Ishikawa (cell line): Measurements from ENCODE around the gene TGM3.

Experiments used
- CEBPB ChIP-seq: IDR thresholded peaks from 2 replicates; pipeline ENCODE4 v1.6.1; 2012
- CREB1 ChIP-seq: IDR thresholded peaks from 2 replicates; pipeline ENCODE4 v1.6.1; 2012; ENCODE audit warnings: low read depth
- EGR1 ChIP-seq: IDR thresholded peaks from 2 replicates; pipeline ENCODE4 v1.6.1; 2012
- EP300 ChIP-seq: IDR thresholded peaks from 2 replicates; pipeline ENCODE4 v1.6.1; 2012; ENCODE audit warnings: borderline replicate concordance
- FOXM1 ChIP-seq: IDR thresholded peaks from 2 replicates; pipeline ENCODE4 v1.6.1; 2012; ENCODE audit warnings: low read depth, borderline replicate concordance
- MAX ChIP-seq: IDR thresholded peaks from 2 replicates; pipeline ENCODE4 v1.6.1; 2012
- NFIC ChIP-seq: IDR thresholded peaks from 2 replicates; pipeline ENCODE4 v1.6.1; 2012
- RAD21 ChIP-seq: IDR thresholded peaks from 2 replicates; pipeline ENCODE4 v1.6.1; 2012; ENCODE audit warnings: low read depth
- REST ChIP-seq: IDR thresholded peaks from 2 replicates; pipeline ENCODE4 v1.6.1; 2012; ENCODE audit warnings: low read depth, mild to moderate bottlenecking
- TCF12 ChIP-seq: IDR thresholded peaks from 2 replicates; pipeline ENCODE4 v1.6.1; 2012; ENCODE audit warnings: low read depth
- TEAD4 ChIP-seq: IDR thresholded peaks from 2 replicates; pipeline ENCODE4 v1.6.1; 2012
- USF1 ChIP-seq: IDR thresholded peaks from 2 replicates; pipeline ENCODE4 v1.6.1; 2012
- YY1 ChIP-seq: IDR thresholded peaks from 2 replicates; pipeline ENCODE4 v1.6.1; 2012; ENCODE audit warnings: low read depth

GRCh38 chr20:2298701-2299100 lies 2.9 kb downstream of the TGM3 start:
- no peak for TF ChIP-seq EP300
- no peak for TF ChIP-seq CREB1
- TF ChIP-seq REST = no peak
- no peak for TF ChIP-seq YY1
- TF ChIP-seq USF1 = no peak
- no peak for TF ChIP-seq MAX
- TF ChIP-seq CEBPB = no peak
- no peak for TF ChIP-seq RAD21
- TF ChIP-seq EGR1 = no peak
- no peak for TF ChIP-seq FOXM1
- no peak for TF ChIP-seq NFIC
- TF ChIP-seq TEAD4 = no peak
- no peak for TF ChIP-seq TCF12
